Caco-2 (cell line): Measurements from ENCODE around the gene PELI2. TPM values are rescaled to one million over a fixed set of nuclear protein-coding genes. Genes with fewer than 3 reads are reported as not detected.

Experiments
- BruUV-seq: library from RNA; stranded (reverse); fragments of 400-500 nt; replicated peaks from 2 replicates; lab custom pipeline; 2021; lab: Mats Ljungman, UMichigan
- CTCF ChIA-PET: fragments of 300-600 bp; sonication (Branson Sonifier 250); formaldehyde crosslinking; loops from one replicate; lab custom pipeline; 2022; ENCODE audit warnings: antibody characterized with exemption; lab: Charles Lee
- POLR2A ChIA-PET: fragments of 300-600 bp; sonication (Branson Sonifier 250); formaldehyde crosslinking; loops from one replicate; lab custom pipeline; 2022; ENCODE audit warnings: antibody characterized with exemption; lab: Charles Lee
- DNase-seq, 2 experiments: peaks; one replicate each; pipeline versions ENCODE4 v3.0.0 to v3.0.0-alpha.2; 2020 to 2022
- H3K27me3 ChIP-seq: replicated peaks from 2 replicates; pipeline ENCODE4 v1.6.0; 2011; ENCODE audit warnings: low read length; ENCODE audit not compliant: control insufficient read depth, insufficient read depth
- H3K36me3 ChIP-seq: 2 replicates; pipeline ENCODE4 v1.5.1; 2011; ENCODE audit warnings: low read length; ENCODE audit not compliant: control insufficient read depth, insufficient read depth
- H3K4me1 ChIP-seq: fragments of 250-450 bp; sonication (Bioruptor Pico); 2 replicates; pipeline ENCODE4 v1.5.1; 2020; ENCODE audit warnings: mild to moderate bottlenecking
- H3K4me3 ChIP-seq: 2 replicates; pipeline ENCODE4 v1.5.1; 2011; ENCODE audit warnings: low read depth, mild to moderate bottlenecking, control low read depth, low read length
- H3K9me3 ChIP-seq: fragments of 250-450 bp; sonication (Bioruptor Pico); 2 replicates; pipeline ENCODE4 v1.5.1; 2020; ENCODE audit warnings: mild to moderate bottlenecking, moderate library complexity
- H3K27ac Mint-ChIP-seq: one replicate; pipeline ENCODE4 v1.8.0; 2022; ENCODE audit warnings: mixed read lengths; ENCODE audit not compliant: unreplicated experiment
- H3K27me3 Mint-ChIP-seq: one replicate; pipeline ENCODE4 v1.8.0; 2022; ENCODE audit warnings: mixed read lengths; ENCODE audit not compliant: insufficient read depth, unreplicated experiment
- H3K36me3 Mint-ChIP-seq: one replicate; pipeline ENCODE4 v1.8.0; 2022; ENCODE audit warnings: mild to moderate bottlenecking, mixed read lengths; ENCODE audit not compliant: insufficient read depth, unreplicated experiment
- H3K4me1 Mint-ChIP-seq: one replicate; pipeline ENCODE4 v1.8.0; 2022; ENCODE audit warnings: low read depth, mixed read lengths; ENCODE audit not compliant: unreplicated experiment
- H3K4me3 Mint-ChIP-seq: one replicate; pipeline ENCODE4 v1.8.0; 2022; ENCODE audit warnings: mild to moderate bottlenecking, moderate library complexity, mixed read lengths; ENCODE audit not compliant: unreplicated experiment
- H3K9me3 Mint-ChIP-seq: one replicate; pipeline ENCODE4 v1.8.0; 2022; ENCODE audit warnings: mixed read lengths; ENCODE audit not compliant: unreplicated experiment
- CTCF ChIP-seq, 2 experiments: fragments of 200-600 bp in 1 of 2; IDR thresholded peaks; 1 replicate in 1 of 2; 2 replicates in 1 of 2; pipeline versions ENCODE4 v1.5.1 to v1.8.0; 2011 to 2022; ENCODE audit warnings: antibody characterized with exemption in 1 of 2, control low read depth in 1 of 2, inconsistent platforms in 1 of 2, low read depth in 1 of 2, low read length in 1 of 2, mild to moderate bottlenecking in 1 of 2, moderate library complexity in 1 of 2; ENCODE audit not compliant: insufficient read depth in 1 of 2, severe bottlenecking in 1 of 2, unreplicated experiment in 1 of 2
- intact Hi-C: fragments of 100-400 bp; cut with micrococcal nuclease; formaldehyde crosslinking; loops from one replicate; pipeline ENCODE4 v1.10.0; 2022; ENCODE audit not compliant: unreplicated experiment
- total RNA-seq: library from RNA; stranded (reverse); gene quantifications from 2 replicates; pipeline ENCODE4 v1.2.3, GENCODE V29; 2022

PELI2 gene
- total RNA-seq, 1 experiment from 2014 or later, result 8.5 TPM

- Mint-ChIP-seq H3K27me3 (no peaks in the 10 kb centered on the region), H3K36me3 (no peaks in the 10 kb centered on the region), H3K27ac (no peak overlapping the region), H3K9me3 (no peaks in the 10 kb centered on the region), H3K4me1 (no peaks in the 10 kb centered on the region), H3K4me3 (no peak overlapping the region)
- BruUV-seq, result no TSS peak
- CTCF ChIA-PET, result no interaction called here
- Histone ChIP-seq H3K4me1 (no peaks in the 10 kb centered on the region), H3K4me3 (no peak overlapping the region), H3K9me3 (no peaks in the 10 kb centered on the region), H3K27me3 (no peaks in the 10 kb centered on the region), H3K36me3 (no peaks in the 10 kb centered on the region)
- DNase-seq, result no peak
- TF ChIP-seq CTCF (IDR thresholded peaks at IDR 0.05; ENCODE audit: insufficient read depth in 1 of 2, low read depth in 1 of 2, low read length in 1 of 2, severe bottlenecking in 1 of 2, unreplicated experiment in 1 of 2), result no peak
- POLR2A ChIA-PET, result no interaction called here
- intact Hi-C loops, result no loop called here
Observed at GRCh38 chr14:56183631-56184157, 65.5 kb downstream of the PELI2 start.

- no peak overlapping the region for H3K27ac Mint-ChIP-seq
- Histone ChIP-seq H3K36me3 (no peaks in the 10 kb centered on the region), H3K27me3 (no peaks in the 10 kb centered on the region), H3K9me3 (no peaks in the 10 kb centered on the region), H3K4me1 (no peaks in the 10 kb centered on the region), H3K4me3 (no peak overlapping the region)
- ChIA-PET CTCF (no interaction called here), POLR2A (no interaction called here)
- BruUV-seq, result no TSS peak
- H3K9me3 Mint-ChIP-seq, result no peaks in the 10 kb centered on the region
- no peaks in the 10 kb centered on the region for H3K36me3 Mint-ChIP-seq
- intact Hi-C loops, result no loop called here
- no peak for TF ChIP-seq CTCF (IDR thresholded peaks at IDR 0.05; ENCODE audit: insufficient read depth in 1 of 2, low read depth in 1 of 2, low read length in 1 of 2, severe bottlenecking in 1 of 2, unreplicated experiment in 1 of 2)
- no peaks in the 10 kb centered on the region for H3K4me1 Mint-ChIP-seq
- DNase-seq, result no peak
- no peak overlapping the region for H3K4me3 Mint-ChIP-seq
- no peaks in the 10 kb centered on the region for H3K27me3 Mint-ChIP-seq
Observed at GRCh38 chr14:56185992-56186391, 67.8 kb downstream of the PELI2 start.

GRCh38 chr14:56187736-56188135 is 69.5 kb downstream of the PELI2 start:
- Mint-ChIP-seq H3K27me3 (no peaks in the 10 kb centered on the region), H3K9me3 (no peaks in the 10 kb centered on the region), H3K36me3 (no peaks in the 10 kb centered on the region), H3K27ac (no peak overlapping the region), H3K4me1 (no peaks in the 10 kb centered on the region), H3K4me3 (no peak overlapping the region)
- H3K9me3 ChIP-seq, result no peaks in the 10 kb centered on the region
- H3K4me1 ChIP-seq, result no peaks in the 10 kb centered on the region
- POLR2A ChIA-PET, result no interaction called here
- no TSS peak for BruUV-seq
- H3K27me3 ChIP-seq, result no peaks in the 10 kb centered on the region
- no peak overlapping the region for H3K4me3 ChIP-seq
- CTCF ChIA-PET, result no interaction called here
- DNase-seq, result no peak
- intact Hi-C loops, result no loop called here
- no peaks in the 10 kb centered on the region for H3K36me3 ChIP-seq
- no peak for TF ChIP-seq CTCF (IDR thresholded peaks at IDR 0.05; ENCODE audit: insufficient read depth in 1 of 2, low read depth in 1 of 2, low read length in 1 of 2, severe bottlenecking in 1 of 2, unreplicated experiment in 1 of 2)
